GM18502 (cell line): ENCODE data around the gene TBC1D20.
"Not testable (repeated sequence)": the region's sequence is repeated elsewhere in the genome, so short reads cannot be mapped to it uniquely, and the experiment has no call there.

Experiments used
- ATAC-seq: cut with Tn5 transposase; IDR thresholded peaks from one replicate; pipeline ENCODE4 v1.9.1; 2021; ENCODE audit warnings: mild to moderate bottlenecking; ENCODE audit not compliant: unreplicated experiment, poor library complexity

TBC1D20 gene

DNA sequence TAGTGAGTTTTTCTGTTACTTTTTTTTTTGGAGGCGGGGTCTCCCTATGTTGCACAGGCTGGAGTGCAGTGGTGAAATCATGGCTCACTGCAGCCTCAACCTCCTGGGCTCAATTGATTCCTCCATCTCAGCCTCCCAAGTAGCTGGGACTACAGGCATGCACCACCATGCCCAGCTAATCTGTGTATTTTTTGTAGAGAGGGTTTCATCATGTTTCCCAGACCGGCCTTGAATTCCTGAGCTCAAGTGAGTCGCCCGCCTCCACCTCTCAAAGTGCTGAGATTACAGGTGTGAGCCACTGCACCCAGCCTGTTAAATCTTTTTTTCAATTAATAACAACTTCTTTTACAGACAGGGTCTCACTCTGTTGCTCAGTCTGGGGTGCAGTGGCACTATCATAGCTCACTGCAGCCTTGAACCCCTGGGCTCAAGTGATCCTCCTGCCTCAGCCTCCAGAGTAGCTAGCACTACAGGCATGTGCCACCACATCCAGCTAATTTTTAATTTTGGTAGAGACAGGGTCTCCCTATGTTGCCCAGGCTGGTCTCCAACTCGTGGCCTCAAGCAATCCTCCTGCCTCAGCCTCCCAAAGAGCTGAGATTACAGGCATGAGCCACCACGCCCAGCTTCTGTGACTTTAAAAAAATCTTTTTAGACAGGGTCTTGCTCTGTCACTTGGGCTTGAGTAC is 14.4 kb upstream of the TBC1D20 start:
- ATAC-seq = not testable (repeated sequence)

DNA sequence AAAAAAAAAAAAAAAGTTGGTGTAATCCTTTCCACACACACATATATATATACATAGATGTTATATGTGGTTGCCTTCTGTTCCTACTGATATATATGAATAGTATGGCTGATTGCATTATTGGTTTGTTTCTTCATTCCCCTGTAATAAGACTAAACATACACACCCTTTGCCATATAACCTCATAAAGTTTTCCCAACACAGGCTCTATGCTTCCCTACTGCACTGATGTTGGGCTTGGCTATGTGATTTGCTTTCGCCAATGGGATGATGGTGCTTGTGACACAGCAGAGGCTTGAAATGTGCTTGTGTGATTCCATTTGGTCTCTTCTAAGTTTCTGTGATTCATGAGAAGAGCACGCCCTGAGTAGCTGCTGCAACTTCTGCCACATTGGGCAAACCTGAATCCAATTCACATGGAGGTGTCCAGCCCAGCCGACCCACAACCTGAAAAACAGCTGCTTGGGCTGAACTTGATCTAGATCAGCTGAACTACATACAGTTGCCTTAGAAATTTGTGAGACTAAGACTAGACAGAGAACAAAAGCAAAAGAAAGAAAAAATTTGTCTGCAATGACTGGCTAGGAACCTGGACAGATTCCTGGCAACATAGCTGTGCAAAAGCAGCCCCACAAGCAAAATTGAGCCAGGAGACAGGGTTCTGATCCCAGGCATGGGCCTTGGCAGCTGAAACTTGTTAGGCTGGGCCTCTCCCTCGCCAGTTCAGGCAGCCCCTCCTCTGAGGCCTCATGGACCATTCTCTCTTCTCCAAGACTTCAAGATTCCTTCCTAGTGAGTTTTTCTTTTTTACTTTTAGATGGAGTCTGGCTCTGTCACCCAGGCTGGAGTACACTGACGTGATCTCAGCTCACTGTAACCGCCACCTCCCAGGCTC is 13.4 kb upstream of the TBC1D20 start:
- no peak for ATAC-seq

DNA sequence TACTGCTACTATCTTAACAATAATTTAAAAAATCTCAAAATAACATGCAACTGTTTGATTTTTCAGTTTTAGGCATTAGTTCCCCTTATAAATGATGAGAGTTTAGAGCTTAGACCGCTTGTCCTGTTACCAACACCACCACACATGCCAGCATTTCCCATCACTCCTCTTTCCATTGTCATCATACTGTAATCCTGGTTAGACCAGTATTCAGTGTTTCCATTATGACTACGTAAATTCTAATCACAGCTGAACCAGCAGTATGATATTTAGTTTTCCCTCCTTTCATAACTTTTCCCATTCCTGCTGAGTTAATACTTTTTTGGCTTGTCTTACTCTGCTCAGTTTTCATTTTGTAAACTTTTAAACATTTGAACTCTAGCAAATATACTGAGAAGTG is 12.2 kb upstream of the TBC1D20 start:
- ATAC-seq = no peak

DNA sequence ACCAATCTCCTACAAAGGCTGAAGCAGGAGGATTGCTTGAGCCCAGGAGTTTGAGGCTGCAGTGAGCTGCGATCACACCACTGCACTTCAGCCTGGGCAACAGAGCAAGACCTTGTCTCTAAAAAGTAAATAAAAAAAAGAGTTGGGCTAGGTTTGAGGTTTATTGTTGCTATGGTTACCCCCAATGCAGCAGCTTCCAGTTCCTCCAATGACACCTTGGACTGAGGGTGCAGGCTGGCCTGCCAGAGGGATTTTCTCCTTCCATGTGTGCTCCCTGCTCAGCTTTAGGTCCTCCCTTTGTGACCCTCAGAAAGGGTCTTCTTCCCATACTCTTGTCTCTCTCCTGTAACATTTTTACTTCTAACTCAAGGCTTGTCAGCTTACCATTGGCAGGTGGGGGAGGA is 10.6 kb upstream of the TBC1D20 start:
- no peak for ATAC-seq

DNA sequence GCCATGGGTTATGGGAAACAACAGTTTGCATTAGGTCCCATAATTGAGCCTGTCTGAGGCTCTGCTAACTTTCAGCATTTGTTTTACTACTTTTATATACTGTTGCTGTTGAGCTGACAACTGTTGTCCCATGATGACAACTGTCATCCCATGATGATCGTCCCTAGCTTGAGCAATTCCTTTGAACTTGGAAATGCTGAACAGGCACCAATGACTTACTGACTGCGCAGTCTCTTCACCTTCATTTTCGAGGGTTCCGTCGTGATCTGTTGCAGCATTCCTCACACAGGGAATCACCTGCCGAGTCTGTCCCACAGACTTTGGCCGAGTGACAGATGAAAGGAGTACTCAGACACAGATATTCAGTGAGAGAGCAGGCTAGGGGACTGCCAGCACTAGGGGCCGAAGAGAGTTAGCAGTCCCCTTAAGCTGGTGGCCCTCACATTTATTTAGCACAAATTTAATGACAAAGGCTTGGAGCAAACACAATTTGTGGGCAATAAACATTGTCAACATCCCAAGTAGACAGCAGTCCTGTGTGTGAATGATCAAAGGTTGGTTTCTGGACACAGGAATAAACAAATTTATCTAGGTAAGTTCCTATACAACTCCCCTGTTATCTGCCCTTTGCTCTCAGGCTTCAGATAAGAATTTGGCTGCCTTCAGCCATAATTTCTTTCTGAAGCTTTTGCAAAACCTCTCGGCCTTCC is 10.0 kb upstream of the TBC1D20 start:
- ATAC-seq = no peak

DNA sequence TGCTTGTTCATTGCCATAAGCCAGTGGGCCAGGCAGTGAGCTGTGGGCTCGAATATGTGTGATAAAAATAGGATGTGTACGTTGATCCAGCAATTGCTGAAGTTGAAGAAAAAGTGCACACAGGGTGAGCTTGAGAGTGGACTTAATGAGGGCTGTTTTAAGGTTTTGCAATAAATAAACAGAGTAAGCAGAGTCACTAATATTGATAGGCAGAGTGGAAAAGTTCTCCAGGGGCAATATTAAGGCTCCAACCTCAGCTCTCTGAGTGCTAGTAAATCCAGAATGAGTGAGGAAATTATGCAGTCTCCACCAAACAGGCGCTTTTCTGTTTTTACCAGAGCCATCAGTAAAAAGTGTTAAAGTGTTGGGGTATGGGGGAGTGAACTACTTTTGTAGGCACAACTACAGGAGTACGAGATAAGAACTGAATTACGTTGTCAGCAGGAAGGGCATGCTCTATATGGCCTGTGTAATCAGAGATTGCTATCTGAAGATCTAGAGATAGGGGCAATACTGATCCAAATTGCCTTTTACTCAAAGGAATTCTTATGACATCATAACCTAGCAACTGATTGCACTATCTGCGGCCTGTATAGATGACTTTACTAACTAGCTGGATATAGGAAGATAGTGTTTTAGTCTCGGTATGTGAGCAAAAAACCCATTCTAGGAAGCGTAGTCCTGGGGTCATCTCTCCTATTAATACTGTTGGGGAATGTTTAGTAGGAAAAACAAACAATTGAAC is 7.6 kb upstream of the TBC1D20 start:
- no peak for ATAC-seq

DNA sequence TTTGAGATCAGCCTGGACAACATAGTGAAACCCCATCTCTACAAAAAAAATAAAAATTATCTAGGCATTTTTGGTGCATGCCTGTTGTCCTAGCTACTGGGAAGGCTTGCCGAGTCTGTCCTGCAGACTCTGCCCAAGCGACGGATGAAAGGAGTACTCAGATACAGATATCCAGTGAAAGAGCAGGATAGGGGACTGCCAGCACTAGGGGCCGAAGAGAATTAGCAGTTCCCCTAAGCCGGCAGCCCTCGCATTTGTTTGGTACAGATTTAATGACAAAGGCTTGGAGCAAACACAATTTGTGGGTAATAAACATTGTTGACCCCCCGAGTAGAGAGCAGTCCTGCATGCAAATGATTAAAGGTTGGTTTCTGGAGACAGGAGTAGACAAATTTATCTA is 5.4 kb upstream of the TBC1D20 start:
- no peak for ATAC-seq

DNA sequence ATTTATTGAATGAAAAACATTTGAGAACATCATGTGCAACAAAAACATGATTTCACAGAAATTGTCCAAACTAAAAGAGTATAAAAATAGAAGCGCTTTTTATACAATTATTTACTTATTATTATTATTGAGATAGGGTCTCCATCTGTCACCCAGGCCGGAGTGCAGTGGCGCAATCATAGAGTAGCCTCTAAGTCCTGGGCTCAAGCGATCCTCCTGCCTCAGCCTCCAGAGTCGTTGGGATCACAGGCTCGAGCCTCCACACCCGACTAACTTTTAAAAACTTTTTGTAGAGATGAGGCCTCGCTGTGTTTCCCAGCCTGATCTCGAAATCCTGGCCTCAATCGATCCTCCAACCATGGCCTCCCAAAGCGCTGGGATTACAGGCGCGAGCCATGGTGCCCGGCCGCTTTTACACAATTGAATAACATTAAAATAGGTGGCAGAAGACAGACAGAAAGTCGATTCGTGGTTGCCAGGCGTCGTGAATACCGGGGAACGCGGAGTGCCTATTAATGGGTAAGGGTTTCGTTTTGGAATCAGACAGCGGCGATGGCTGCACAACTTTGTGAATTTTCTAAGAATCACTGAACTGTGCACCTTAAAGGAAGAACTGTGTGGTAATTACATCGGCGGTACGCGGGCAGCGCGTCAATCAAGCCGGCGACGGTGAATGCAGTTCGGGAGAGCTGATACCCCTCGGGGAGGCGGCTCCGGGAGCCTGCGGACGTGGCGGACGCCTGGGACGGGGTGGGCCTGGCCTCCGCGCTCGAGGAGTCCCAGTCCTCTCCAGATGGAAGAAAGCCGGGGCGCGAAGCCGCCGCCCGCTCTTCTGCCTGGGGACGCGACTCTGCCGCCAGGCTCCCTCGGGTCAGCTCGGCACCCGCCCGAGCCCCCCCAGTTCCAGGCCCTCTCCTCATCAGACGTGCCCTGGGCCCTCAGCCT is 807 bp downstream of the TBC1D20 start:
- ATAC-seq = peak; percentile 42

DNA sequence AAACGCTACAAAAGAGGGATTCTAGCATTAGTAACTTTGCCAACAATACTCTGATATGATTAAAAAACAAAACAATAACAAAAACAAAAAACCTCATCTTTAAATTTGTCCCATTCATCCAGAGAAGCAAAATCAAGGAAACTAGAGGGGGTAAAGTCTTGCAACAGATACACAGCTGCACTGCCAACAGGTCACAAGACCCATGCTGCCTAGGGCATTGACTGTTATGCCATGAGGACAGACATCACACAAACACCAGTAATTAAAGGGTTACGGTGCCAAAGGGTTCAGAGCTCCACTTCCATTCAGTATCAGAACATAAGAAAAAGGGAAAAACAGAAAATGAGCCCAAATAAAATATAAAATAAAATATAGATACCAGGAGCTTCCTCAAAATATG is 1.6 kb downstream of the TBC1D20 start:
- no peak for ATAC-seq

DNA sequence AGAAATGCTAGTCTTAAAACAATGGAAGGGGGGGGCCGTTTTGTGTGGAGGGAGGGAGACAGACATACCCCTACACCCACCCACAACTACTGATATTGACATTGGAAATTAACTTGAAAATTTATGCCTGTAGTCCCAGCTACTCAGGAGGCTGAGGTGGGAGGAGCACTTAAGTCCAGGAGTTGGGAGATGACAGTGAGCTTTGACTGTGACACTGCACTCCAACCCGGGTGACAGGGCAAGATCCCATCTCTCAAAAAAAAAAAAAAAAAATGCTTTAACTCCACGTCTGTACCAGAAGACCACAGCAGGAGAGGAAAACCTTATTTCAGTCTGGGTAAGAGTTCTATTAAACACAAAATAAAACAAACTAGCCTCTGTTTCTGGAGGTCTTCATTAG is 2.2 kb downstream of the TBC1D20 start:
- no peak for ATAC-seq

DNA sequence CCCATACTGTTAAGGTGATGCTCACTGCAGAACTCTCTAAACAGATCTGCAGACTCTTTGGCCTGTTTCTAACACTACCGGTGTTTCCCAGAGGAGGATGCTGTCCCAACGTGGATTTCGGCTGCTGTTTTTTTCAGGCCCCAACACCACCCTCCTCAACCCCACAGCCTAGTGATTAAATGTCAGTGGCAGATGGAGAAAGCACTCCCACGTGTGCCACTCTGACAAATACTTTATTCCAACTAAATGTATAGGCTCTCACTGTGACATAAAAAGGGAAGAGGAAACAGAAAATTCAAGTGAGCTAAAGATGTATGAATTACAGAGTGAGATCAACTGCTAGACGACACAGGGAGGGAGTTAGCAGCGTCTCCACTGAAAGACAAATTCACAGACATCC is 3.6 kb downstream of the TBC1D20 start:
- ATAC-seq = no peak

DNA sequence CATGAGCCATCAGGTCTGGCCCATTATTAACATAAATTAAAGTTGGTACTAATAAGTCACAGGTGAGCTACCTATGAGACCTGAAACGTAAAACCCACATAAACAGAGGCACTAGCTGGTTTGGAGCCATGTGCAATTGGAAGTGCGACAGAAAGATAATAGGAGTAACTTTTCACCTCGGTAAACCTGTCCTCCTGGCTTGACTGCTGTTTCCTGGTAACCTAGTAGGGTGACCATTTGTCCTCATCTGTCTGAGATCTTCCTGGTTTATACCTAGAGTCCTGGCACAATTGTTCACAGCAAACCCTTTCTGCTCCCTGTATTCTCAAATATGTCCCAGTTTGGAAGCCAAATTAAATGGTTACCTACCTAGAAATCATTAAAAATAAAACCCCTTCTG is 7.4 kb downstream of the TBC1D20 start:
- ATAC-seq = no peak

DNA sequence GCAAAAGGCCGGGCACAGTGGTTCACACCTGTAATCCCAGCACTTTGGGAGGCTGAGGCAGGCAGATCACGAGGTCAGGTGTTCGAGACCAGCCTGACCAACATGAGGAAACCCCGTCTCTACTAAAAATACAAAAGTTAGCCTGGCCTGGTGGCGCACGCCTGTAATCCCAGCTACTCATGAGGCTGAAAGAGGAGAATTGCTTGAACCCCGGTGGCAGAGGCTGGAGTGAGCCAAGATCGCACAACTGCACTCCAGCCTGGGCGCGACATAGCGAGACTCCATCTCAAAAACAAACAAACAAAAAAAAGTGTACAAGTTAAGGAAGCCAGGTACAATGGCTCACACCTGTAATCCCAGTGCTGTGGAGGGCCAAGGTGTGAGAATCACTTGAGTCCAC is 10.3 kb downstream of the TBC1D20 start:
- not testable (repeated sequence) for ATAC-seq

DNA sequence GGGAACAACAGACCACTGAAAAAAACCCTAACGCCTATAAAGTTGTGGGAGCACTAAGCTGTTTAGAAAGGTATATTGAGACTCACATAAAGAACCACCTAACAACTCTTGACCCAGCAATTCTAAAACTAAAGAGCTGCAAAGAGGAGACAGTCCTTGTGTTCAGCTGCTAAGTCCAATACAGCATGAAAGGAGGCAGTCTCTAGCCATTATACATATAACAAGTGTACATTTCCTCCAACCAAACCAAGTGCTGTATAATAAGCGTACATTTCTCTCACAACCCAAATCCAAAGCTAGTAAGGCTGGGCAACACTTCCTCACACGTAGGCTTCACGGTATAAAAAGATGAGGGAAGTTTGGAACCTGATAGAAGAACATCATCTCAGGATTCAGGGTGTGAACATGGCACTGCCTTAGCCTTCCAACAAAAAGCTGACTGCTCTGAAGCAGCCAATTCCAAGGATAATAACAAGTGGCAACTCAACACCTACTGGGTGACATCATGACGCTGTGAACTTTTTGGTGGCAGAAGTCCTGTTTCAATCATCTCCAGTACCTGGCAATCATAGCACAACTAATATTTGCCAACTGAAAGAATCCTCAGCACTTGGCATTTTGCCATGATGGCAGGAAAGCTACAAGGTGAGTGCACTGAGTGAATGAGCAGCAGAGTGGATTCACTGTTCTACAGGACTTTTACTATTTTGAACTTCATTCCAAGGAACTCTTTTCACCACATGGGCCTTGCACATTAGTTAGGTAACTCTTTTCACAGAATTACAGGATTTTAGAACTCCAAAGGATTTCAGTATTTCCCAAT is 16.6 kb downstream of the TBC1D20 start:
- no peak for ATAC-seq

DNA sequence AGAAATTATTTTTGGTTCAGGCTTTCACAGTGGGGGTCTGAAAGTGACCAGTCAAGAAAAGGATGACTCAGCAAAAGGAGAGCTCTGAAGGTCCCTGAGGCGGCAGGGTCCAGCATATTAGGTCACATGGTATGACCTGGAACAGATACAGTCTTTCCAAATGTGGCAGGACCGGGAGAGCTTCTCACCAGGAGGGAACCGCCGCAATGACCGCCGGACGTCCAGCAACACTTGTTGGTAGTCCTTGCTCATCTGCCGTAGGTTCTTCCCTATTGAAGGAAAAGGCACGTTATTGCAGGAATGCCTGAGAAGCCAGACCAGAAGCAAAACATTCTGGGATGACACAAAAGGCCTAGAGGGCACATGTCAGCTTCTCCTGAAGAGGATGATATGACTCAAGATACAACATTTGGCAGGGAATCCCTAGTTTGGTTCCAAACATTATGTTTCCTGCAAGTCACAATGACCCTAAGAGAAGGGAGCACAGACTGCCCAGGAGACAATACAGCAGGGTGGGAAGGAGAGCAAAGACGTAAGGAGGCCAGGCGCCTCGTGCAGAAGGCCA is 17.4 kb downstream of the TBC1D20 start:
- ATAC-seq = no peak

DNA sequence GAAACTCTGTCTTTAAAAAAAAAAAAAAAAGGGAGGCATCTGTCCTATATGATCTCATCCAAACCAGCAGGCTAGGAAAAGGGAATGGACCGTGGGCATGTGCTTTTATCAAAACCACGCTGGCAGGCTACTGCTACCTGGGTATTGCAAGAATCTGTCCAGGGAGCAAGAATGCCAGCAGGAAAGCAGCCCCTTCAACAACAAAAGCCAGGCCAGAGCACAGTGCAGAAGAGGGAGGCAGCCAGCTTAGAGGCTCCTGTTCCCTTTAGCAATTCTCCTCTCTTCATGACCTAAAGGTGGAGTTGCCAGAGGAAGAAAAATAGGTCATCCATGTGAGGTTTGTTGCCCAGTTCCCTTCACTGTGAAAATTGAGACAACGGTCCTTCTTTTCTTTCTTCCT is 18.2 kb downstream of the TBC1D20 start:
- ATAC-seq = no peak

DNA sequence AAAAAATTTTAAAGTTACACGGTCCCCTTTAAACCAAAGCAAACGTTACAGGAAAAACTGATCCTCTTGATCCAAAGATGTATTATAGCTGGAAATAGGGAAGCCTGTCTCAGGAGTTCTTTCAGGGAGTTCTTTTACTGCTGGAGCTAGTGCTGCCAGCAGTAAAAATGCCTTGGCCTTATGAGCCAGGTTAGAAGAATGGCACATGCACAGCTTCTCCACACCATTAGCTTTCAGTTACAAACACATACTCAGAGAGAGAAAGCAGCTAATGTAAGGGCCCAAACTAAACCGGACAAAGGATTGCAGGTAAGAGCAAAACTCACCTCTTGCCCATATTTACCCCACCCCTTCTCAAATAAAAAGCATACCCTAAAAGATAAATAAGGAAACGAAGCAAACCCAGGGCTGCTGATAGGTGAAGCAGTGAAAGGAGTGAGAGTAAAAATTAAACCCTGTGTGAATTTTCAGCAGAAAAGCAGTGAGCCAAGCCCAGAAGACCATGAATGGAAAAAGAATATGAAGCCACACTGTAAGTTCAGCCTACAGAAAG is 19.0 kb downstream of the TBC1D20 start:
- no peak for ATAC-seq

DNA sequence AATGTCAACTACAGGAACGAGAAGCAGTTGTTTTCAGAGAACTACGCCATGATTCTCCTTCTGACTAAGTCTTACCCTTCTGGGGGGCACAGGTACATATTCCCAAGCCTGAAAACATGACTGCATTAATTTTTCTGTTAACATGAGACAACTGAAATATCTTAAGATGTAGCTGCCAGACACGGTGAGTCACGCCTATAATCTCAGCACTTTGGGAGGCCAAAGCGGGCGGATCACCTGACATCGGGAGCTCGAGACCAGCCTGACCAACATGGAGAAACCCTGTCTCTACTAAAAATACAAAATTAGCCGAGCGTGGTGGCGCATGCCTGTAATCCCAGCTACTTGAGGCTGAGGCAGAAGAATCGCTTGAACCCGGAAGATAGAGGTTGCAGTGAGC is 21.7 kb downstream of the TBC1D20 start:
- no peak for ATAC-seq
